H1 (cell line): ENCODE results near the gene CPNE4. TPM values are rescaled to one million over a fixed set of nuclear protein-coding genes. Genes with fewer than 3 reads are reported as not detected.

Experiments
- CTCF ChIA-PET: fragments of 300-600 bp; sonication (Branson Sonifier 250); formaldehyde crosslinking; loops from one replicate; lab custom pipeline; 2021; ENCODE audit not compliant: partially characterized antibody; lab: Charles Lee
- POLR2A ChIA-PET: fragments of 300-600 bp; sonication (Branson Sonifier 250); formaldehyde crosslinking; loops from one replicate; lab custom pipeline; 2021; ENCODE audit warnings: inconsistent platforms; ENCODE audit not compliant: partially characterized antibody; lab: Charles Lee
- DNase-seq, 2 experiments: peaks; one replicate each; pipeline versions ENCODE4 v3.0.0 to v3.0.0-alpha.2; 2010 to 2022; ENCODE audit warnings: low spot score in 2 of 2, low read depth in 1 of 2, mixed read lengths in 1 of 2
- FAIRE-seq: peaks from 2 replicates; lab custom pipeline; 2011; peaks lifted over from hg19 to GRCh38; lab: Jason Lieb, UNC
- H2AFZ ChIP-seq: 2 replicates; pipeline ENCODE4 v1.8.1; 2012; ENCODE audit warnings: low read length, inconsistent platforms
- H2AK5ac ChIP-seq: 2 replicates; pipeline ENCODE4 v1.6.1; 2013; ENCODE audit warnings: low read depth, low read length
- H2BK120ac ChIP-seq: replicated peaks from 2 replicates; pipeline ENCODE3; 2013; ENCODE audit warnings: low read depth, low read length, inconsistent platforms
- H2BK12ac ChIP-seq: 2 replicates; pipeline ENCODE4 v1.6.1; 2013; ENCODE audit warnings: low read depth, low read length
- H2BK15ac ChIP-seq: 2 replicates; pipeline ENCODE4 v1.6.1; 2013; ENCODE audit warnings: low read length
- H2BK20ac ChIP-seq: 2 replicates; pipeline ENCODE4 v1.6.1; 2013; ENCODE audit warnings: low read length
- H2BK5ac ChIP-seq: 2 replicates; pipeline ENCODE4 v1.6.1; 2013; ENCODE audit warnings: low read depth, low read length
- H3K14ac ChIP-seq: 2 replicates; pipeline ENCODE4 v1.6.1; 2013; ENCODE audit warnings: inconsistent platforms; ENCODE audit not compliant: insufficient read length
- H3K18ac ChIP-seq: 2 replicates; pipeline ENCODE4 v1.6.1; 2013; ENCODE audit warnings: low read length; ENCODE audit errors: extremely low read depth
- H3K23ac ChIP-seq: 2 replicates; pipeline ENCODE4 v1.6.1; 2013; ENCODE audit warnings: inconsistent platforms; ENCODE audit not compliant: insufficient read length
- H3K23me2 ChIP-seq: 2 replicates; pipeline ENCODE4 v1.6.1; 2013; ENCODE audit warnings: low read depth, low read length
- H3K27ac ChIP-seq: 2 replicates; pipeline ENCODE4 v1.6.1; 2011; ENCODE audit warnings: low read depth, low read length, inconsistent platforms
- H3K27me3 ChIP-seq, 4 experiments: replicated peaks in 1 of 4; 1 replicate in 1 of 4; 2 replicates in 3 of 4; pipeline versions ENCODE4 v1.6.1 to v1.8.1; 2011 to 2013; ENCODE audit warnings: low read length in 3 of 4, mild to moderate bottlenecking in 3 of 4, inconsistent platforms in 2 of 4, mixed read lengths in 2 of 4, moderate library complexity in 1 of 4; ENCODE audit not compliant: control insufficient read depth in 3 of 4, insufficient read depth in 3 of 4; ENCODE audit errors: extremely low read depth in 1 of 4
- H3K36me3 ChIP-seq, 4 experiments: 2 replicates each; pipeline versions ENCODE4 v1.6.1 to v1.8.1; 2011 to 2013; ENCODE audit warnings: mild to moderate bottlenecking in 4 of 4, low read length in 3 of 4, moderate library complexity in 2 of 4, control low read depth in 1 of 4, inconsistent platforms in 1 of 4; ENCODE audit not compliant: insufficient read depth in 4 of 4, control insufficient read depth in 2 of 4
- H3K4ac ChIP-seq: replicated peaks from 2 replicates; pipeline ENCODE3; 2013; ENCODE audit warnings: low read length, low read depth, mixed read lengths, inconsistent platforms; ENCODE audit not compliant: insufficient read length
- H3K4me1 ChIP-seq, 4 experiments: replicated peaks in 1 of 4; 1 replicate in 1 of 4; 2 replicates in 3 of 4; pipeline versions ENCODE4 v1.6.1 to v1.8.1; 2011 to 2013; ENCODE audit warnings: low read length in 3 of 4, inconsistent platforms in 2 of 4, mixed read lengths in 1 of 4; ENCODE audit not compliant: insufficient read depth in 4 of 4, control insufficient read depth in 3 of 4
- H3K4me2 ChIP-seq, 2 experiments: 2 replicates each; pipeline versions ENCODE4 v1.6.1 to v1.8.1; 2011 to 2013; ENCODE audit warnings: low read depth in 2 of 2, low read length in 2 of 2, control low read depth in 1 of 2, inconsistent platforms in 1 of 2, mild to moderate bottlenecking in 1 of 2; ENCODE audit not compliant: insufficient read depth in 1 of 2
- H3K4me3 ChIP-seq, 4 experiments: fragments of 200-600, 300-600 bp in 1 of 4; sonication (generic), shearing (Covaris generic), sonication (Bioruptor Twin) in 1 of 4; 2 replicates each; pipeline versions ENCODE4 v1.5.1 to v1.8.1; 2011 to 2016; ENCODE audit warnings: low read length in 4 of 4, low read depth in 3 of 4, control low read depth in 2 of 4, inconsistent platforms in 2 of 4, mild to moderate bottlenecking in 2 of 4, mixed read lengths in 1 of 4, moderate library complexity in 1 of 4; ENCODE audit not compliant: insufficient read depth in 2 of 4; ENCODE audit errors: extremely low read depth in 1 of 4
- H3K56ac ChIP-seq: replicated peaks from 2 replicates; pipeline ENCODE3; 2013; ENCODE audit warnings: low read depth, mild to moderate bottlenecking, mixed read lengths, low read length, inconsistent platforms; ENCODE audit not compliant: insufficient read length
- H3K79me1 ChIP-seq: 2 replicates; pipeline ENCODE4 v1.6.1; 2013; ENCODE audit warnings: low read depth, low read length, control low read depth
- H3K79me2 ChIP-seq, 2 experiments: 2 replicates each; pipeline versions ENCODE4 v1.6.1 to v1.8.1; 2012 to 2013; ENCODE audit warnings: low read length in 2 of 2, mild to moderate bottlenecking in 2 of 2, inconsistent platforms in 1 of 2; ENCODE audit not compliant: insufficient read depth in 2 of 2, control insufficient read depth in 1 of 2
- H3K9ac ChIP-seq, 4 experiments: replicated peaks in 1 of 4; 1 replicate in 1 of 4; 2 replicates in 3 of 4; pipeline versions ENCODE4 v1.6.1 to v1.8.1; 2011 to 2013; ENCODE audit warnings: low read depth in 3 of 4, low read length in 3 of 4, control low read depth in 2 of 4, mild to moderate bottlenecking in 2 of 4, moderate library complexity in 2 of 4, inconsistent platforms in 1 of 4; ENCODE audit errors: extremely low read depth in 1 of 4
- H3K9me3 ChIP-seq, 2 experiments: 2 replicates each; pipeline versions ENCODE4 v1.6.1 to v1.8.1; 2012 to 2013; ENCODE audit warnings: mild to moderate bottlenecking in 2 of 2, moderate library complexity in 2 of 2, control low read depth in 1 of 2, inconsistent platforms in 1 of 2, low read depth in 1 of 2, low read length in 1 of 2, mixed read lengths in 1 of 2; ENCODE audit not compliant: insufficient read depth in 2 of 2
- H4K20me1 ChIP-seq, 2 experiments: replicated peaks in 1 of 2; 2 replicates each; pipeline versions ENCODE3 to v1.8.1; 2011 to 2013; ENCODE audit warnings: inconsistent platforms in 2 of 2, low read length in 2 of 2, mild to moderate bottlenecking in 1 of 2; ENCODE audit not compliant: insufficient read depth in 2 of 2, control insufficient read depth in 1 of 2
- H4K5ac ChIP-seq: 2 replicates; pipeline ENCODE4 v1.6.1; 2013; ENCODE audit warnings: low read length, low read depth, mixed read lengths, inconsistent platforms; ENCODE audit not compliant: insufficient read length
- H4K8ac ChIP-seq: 2 replicates; pipeline ENCODE4 v1.8.0; 2013; ENCODE audit warnings: mild to moderate bottlenecking, moderate library complexity, low read length, inconsistent platforms; ENCODE audit not compliant: insufficient read depth; ENCODE audit errors: extremely low read depth
- H4K91ac ChIP-seq: replicated peaks from 2 replicates; pipeline ENCODE3; 2013; ENCODE audit warnings: low read length, mixed read lengths, inconsistent platforms; ENCODE audit not compliant: insufficient read length
- ASH2L ChIP-seq: fragments of 200-600, 300-600 bp; sonication (generic); IDR thresholded peaks from one replicate; pipeline ENCODE4 v1.7.1; 2017; ENCODE audit warnings: low read length
- CTCF ChIP-seq, 3 experiments: IDR thresholded peaks; 1 replicate in 2 of 3; 2 replicates in 1 of 3; pipeline versions ENCODE4 v1.5.1 to v1.6.1; 2011; ENCODE audit warnings: low read length in 3 of 3, mild to moderate bottlenecking in 3 of 3, inconsistent platforms in 2 of 3, low read depth in 1 of 3, moderate library complexity in 1 of 3; ENCODE audit not compliant: insufficient read depth in 1 of 3; ENCODE audit errors: control extremely low read depth in 1 of 3
- GTF2F1 ChIP-seq: IDR thresholded peaks from 2 replicates; pipeline ENCODE4 v1.6.1; 2012; ENCODE audit warnings: low read depth, low read length, improper control_type of control experiment, borderline replicate concordance
- MAX ChIP-seq: IDR thresholded peaks from 2 replicates; pipeline ENCODE4 v1.6.1; 2012; ENCODE audit warnings: inconsistent platforms
- NRF1 ChIP-seq: IDR thresholded peaks from 2 replicates; pipeline ENCODE4 v1.6.1; 2011; ENCODE audit warnings: mild to moderate bottlenecking, low read depth, low read length, improper control_type of control experiment
- POLR2A ChIP-seq, 2 experiments: IDR thresholded peaks; 1 replicate in 1 of 2; 2 replicates in 1 of 2; pipeline ENCODE4 v1.6.1; 2011; ENCODE audit warnings: low read depth in 2 of 2, low read length in 2 of 2, mild to moderate bottlenecking in 2 of 2; ENCODE audit errors: control extremely low read depth in 1 of 2
- SIN3A ChIP-seq, 2 experiments: IDR thresholded peaks in 1 of 2; conservative IDR thresholded peaks in 1 of 2; 2 replicates each; pipeline ENCODE4 v1.6.1; 2011 to 2012; ENCODE audit warnings: low read length in 2 of 2, improper control_type of control experiment in 1 of 2, low read depth in 1 of 2, mild to moderate bottlenecking in 1 of 2
- WGBS, 2 experiments: shearing (Covaris generic) in 1 of 2; methylation state at CpG; one replicate each; pipeline versions ENCODE4 v1.1.6 to v1.1.7; 2013 to 2015; ENCODE audit warnings: low lambda C conversion rate in 2 of 2, mixed read lengths in 2 of 2, inconsistent platforms in 1 of 2, low coverage in 1 of 2, missing lambda C conversion rate in 1 of 2; ENCODE audit not compliant: insufficient replicate concordance in 2 of 2, insufficient coverage in 1 of 2, insufficient read length in 1 of 2; ENCODE audit errors: extremely low coverage in 1 of 2, missing lambda C conversion rate in 1 of 2; 5-methylcytosine and 5-hydroxymethylcytosine counted together
- polyA plus RNA-seq, 7 experiments: library from polyadenylated mRNA; depleted of rRNA in 3 of 7; stranded (reverse) in 5 of 7; unstranded in 2 of 7; fragments of >200 nt in 5 of 7; fragments of 200-250 nt in 2 of 7; gene quantifications; 1 replicate in 5 of 7; 2 replicates in 1 of 7; 4 replicates in 1 of 7; pipeline versions ENCODE4 v1.2.1 to v1.2.3, GENCODE V29; 2011 to 2013; ENCODE audit warnings: missing spikeins in 2 of 7, mixed read lengths in 2 of 7
- total RNA-seq: library from RNA; stranded (reverse); fragmentation: NEBNext Ultra II Directional; extraction: Animal tissue kit (Norgen Biotek cat#: 25700); gene quantifications from 2 replicates; pipeline ENCODE4 v1.2.1, GENCODE V29; 2021

The CPNE4 gene
- total and polyA plus RNA-seq, 2 of the 8 experiments (the other 6 are each of a cell fraction or from before 2014, with no cell fraction given): 0.82 to 3.8 TPM

GRCh38 chr3:131655070-131655690 is 379.6 kb downstream of the CPNE4 start:
- no peak for FAIRE-seq

More at GRCh38 chr3:131655070-131655690, 379.6 kb downstream of the CPNE4 start:
- 90% methylated on average over 7 of the region's 7 CpGs; no CpG with 5 or more reads in 1 of the 2 experiments for WGBS, 2 experiments
- Histone ChIP-seq H2BK20ac (no peak overlapping the region), H3K4ac (no peak overlapping the region), H4K5ac (no peak overlapping the region), H4K91ac (no peak overlapping the region), H2BK12ac (no peak overlapping the region), H3K79me1 (no peaks in the 10 kb centered on the region), H3K23me2 (no peaks in the 10 kb centered on the region), H4K20me1 (no peaks in the 10 kb centered on the region), H2AFZ (no peak overlapping the region), H3K4me2 (no peak overlapping the region), H2AK5ac (no peak overlapping the region), H3K14ac (no peak overlapping the region), H3K4me1 (no peaks in the 10 kb centered on the region), H3K27me3 (no peaks in the 10 kb centered on the region), H3K79me2 (no peaks in the 10 kb centered on the region), H2BK15ac (no peak overlapping the region), H3K23ac (no peak overlapping the region), H2BK120ac (no peak overlapping the region), H3K4me3 (no peak overlapping the region), H3K56ac (no peak overlapping the region), H3K36me3 (no peaks in the 10 kb centered on the region; a peak in 1 of 8 replicates), H4K8ac (no peak overlapping the region), H3K18ac (no peak overlapping the region), H2BK5ac (no peak overlapping the region), H3K9me3 (no peaks in the 10 kb centered on the region), H3K9ac (no peak overlapping the region), H3K27ac (no peak overlapping the region)
- TF ChIP-seq NRF1 (no peak), CTCF (IDR thresholded peaks at IDR 0.05; ENCODE audit: control extremely low read depth in 1 of 3, insufficient read depth in 1 of 3, low read depth in 1 of 3, low read length in 3 of 3) (no peak), SIN3A (conservative IDR thresholded peaks at IDR 0.05 in 1 of 2, IDR thresholded peaks at IDR 0.05 in 1 of 2; ENCODE audit: low read depth in 1 of 2, low read length in 2 of 2) (no peak), ASH2L (no peak), MAX (no peak), POLR2A (IDR thresholded peaks at IDR 0.05; ENCODE audit: control extremely low read depth in 1 of 2, low read depth in 2 of 2, low read length in 2 of 2) (no peak), GTF2F1 (no peak)
- ChIA-PET CTCF (interaction anchor here (0.6 kb wide), 1 partner anchor 540 kb away, joined by 4 read pairs; no protein-coding TSS in a partner anchor), POLR2A (no interaction called here)
- no peak for DNase-seq
